Endothelial cell of hepatic sinusoid (primary cell): ENCODE measurements around the gene ANKRD40CL.

Experiments
- in situ Hi-C: cut with HindIII; loops from 2 replicates; pipeline ENCODE4 v1.10.0; 2017; ENCODE audit warnings: low sequenced_read_pairs

ANKRD40CL gene

DNA sequence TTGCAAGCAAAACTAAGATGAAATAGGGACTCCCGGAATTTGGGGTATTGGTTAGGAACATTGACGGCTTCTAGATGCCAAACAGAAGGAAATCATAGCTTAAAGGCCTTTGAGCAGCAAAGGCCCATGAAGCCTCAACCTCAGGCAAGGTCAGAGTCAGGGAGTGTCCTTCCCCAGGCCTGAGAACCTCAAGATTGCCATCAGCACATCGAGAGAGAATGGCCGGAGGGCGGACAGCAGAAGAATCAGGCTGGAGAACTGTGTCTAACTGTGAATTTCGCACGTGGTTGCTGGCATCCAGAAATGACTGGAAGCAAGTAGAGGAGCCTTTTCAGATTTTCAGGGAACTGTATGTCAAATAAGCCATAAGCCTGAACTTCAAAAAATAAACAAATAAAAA lies 24.8 kb upstream of the ANKRD40CL start:
- in situ Hi-C loops = no loop called here

DNA sequence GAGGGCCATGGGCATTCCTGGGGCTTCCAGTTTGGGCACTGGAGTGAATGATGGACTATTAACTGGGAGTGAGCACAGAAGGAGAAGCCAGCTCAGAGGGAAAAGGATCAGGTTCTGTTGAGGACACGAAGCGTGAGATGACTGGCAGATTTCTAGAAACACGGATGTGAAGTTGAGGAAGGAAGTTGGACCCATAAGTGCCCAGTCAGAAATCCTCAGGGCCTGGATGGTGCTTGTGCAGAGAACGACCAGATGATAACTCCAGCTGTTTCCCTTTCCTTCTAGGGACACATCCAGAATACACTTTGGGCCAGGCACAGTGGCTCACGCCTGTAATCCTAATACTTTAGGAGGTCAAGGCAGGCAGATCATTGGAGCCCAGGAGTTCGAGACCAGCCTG lies 23.3 kb upstream of the ANKRD40CL start:
- in situ Hi-C loops = no loop called here

DNA sequence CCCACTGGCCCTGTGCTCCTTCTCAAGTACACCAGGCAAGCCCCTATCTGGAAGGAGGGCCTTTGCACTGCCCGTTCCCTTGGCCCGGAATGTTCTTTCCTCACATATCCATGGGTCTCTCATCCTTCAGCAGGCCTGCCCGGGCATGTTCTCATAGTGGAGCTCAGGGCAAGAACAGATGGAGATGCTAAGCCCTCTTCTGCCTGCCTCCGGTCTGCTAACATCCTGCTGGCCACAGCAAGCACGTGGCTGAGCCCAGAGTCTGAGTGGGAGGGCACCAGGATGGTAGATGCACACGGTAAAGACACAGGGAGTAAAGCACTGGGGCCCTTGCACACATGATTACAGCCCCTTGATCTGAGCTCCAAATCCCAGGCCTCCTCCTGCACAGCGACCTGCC lies 19.8 kb upstream of the ANKRD40CL start:
- in situ Hi-C loops = no loop called here

DNA sequence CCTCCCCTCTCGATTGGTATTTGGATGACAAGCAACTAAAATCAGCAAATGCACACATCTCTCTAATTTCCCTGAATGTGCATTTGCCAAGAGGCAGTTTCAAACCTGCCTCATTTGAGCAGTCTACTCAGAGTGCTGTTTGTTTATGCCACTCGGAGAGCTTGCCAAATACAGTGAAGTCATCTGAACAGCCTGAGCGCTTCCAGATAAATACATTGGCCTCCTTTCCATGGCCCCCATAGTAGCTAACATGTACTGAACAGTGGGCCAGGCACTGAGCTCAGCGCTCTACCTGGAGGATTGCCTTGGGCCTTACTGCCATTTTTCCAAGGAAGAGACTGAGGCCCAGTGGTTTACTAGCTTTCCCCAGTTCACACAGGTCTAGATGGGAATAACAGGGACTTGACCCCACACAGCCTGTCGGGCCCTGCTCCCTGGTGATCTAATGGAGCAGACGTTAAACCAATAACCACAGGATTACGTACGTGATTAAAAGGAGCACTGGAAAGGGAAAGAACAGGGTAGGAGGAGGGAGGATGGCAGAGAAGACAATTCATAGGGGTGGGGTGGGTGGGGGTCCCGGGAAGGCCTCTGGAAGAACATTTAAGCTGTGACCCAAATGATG lies 18.7 kb upstream of the ANKRD40CL start:
- in situ Hi-C loops = no loop called here

DNA sequence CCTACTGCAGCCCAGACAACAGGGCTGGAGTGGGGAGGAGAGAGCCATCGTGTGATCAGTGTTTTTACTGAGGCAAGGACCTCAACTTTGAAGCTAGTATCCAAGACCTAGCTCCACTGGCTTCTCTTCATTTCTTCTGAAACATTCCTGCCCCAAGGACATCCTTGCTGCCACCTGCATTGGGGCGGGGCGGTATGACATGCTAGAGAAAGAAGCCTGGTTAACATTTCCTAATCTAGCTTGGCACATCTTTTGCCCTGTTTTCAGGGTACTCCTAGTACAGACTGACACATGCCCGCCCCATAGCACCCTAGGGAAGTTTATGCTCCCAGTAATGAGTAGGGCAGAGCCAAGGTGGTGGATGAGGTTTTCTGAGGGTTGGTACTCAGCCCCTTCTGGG lies 17.8 kb upstream of the ANKRD40CL start:
- in situ Hi-C loops = no loop called here

DNA sequence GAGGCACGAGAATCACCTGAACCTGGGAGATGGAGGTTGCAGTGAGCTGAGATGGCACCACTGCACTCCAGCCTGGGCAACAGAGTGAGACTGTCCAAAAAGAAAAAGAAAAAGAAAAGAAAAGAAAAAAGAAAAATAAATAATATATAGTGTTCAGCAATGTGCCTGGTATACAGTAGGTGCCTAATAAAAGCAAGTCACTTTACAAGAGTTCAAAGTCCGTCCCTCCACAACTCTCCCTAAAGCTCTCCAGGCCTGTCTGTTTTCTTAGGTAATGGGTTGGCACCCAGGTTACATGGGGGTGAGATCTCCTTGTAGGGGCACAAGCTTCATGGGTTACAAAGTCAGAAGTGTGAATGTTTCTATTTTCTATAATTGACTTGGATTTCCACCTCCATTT lies 16.6 kb upstream of the ANKRD40CL start:
- in situ Hi-C loops = no loop called here

DNA sequence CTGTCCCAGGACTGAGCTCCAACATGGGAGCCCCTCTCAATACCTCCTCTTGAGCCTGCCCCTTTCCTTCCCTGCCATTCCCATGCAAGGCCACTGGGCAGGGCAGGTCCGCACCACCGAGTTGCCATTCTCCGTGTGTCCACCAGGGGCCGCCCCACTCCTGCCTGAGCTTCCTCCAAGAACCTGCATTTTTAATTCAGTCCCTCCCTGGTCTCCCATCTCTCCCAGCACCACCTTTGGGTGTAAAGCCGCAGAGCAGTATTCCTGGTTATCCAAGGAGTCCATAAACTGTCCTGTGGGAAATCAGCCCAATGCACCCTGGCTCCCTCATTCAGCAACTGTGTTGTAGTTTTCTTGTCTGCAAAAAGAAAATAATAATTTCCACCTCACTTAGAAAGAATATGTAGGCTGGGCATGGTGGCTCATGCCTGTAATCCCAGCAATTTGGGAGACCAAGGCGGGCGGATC lies 15.9 kb upstream of the ANKRD40CL start:
- in situ Hi-C loops = no loop called here

DNA sequence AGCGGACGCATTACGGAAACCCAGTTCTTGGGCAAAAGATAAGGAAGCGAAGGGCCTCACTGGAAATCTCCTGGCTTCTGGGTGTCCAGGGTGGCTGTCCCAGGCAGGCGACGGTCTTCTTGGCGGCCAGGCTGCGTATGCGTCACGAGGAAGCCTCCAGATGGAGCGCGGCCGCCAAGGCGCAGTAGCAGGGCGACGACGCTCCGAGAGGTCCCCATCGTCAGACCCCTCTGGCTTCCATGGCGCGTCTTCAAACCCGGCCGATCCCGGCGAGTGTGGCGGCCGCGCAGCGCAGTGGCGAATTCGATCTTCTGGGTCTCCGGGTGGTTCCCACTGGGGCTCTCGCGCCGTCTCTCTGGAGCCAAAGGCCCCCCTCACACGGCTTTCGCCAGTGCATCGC lies 13.8 kb upstream of the ANKRD40CL start:
- in situ Hi-C loops = no loop called here

DNA sequence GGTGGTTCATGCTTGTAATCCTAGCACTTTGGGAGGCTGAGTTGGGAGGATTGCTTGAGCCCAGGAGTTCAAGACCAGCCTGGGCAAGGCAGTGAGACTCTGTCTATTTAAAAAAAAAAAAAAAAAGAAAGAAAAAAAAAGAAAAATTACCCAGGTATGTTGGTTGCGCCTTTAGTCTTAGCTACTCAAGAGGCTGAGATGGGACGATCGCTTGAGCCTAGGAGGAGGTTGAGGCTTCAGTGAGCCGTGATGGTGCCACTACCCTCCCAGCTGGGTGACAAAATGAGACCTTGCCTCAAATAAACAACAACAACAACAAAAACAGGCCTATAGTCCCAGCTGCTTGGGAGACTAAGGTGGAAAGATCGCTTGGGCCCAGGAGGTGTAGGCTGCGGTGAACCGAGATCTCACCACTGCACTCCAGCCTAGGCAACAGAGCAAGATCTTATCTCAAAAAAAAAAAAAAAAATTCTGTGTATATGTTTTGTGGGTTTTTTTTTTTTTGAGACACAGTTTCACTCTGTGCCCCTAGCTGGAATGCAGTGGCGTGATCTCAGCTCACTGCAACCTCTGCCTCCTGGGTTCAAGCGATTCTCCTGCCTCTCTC lies 12.5 kb upstream of the ANKRD40CL start:
- in situ Hi-C loops = no loop called here

DNA sequence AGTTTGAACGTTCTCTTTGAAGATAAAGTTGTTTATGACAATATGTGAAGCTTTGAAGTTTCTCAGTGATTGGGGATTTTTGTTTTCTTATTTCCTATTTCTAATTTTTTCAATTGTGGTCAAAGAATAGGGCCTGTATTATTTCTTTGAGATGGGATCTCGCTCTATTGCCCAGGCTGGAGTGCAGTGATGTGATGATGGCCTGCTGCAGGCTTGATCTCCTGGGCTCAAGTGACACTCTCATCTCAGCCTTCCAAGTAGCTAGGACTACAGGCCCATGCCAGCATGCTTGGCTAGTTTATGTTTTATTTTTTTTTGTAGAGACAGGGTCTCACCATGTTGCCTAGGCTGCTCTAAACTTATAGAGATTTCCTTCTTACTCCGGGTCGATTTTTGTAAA lies 11.7 kb upstream of the ANKRD40CL start:
- in situ Hi-C loops = no loop called here

DNA sequence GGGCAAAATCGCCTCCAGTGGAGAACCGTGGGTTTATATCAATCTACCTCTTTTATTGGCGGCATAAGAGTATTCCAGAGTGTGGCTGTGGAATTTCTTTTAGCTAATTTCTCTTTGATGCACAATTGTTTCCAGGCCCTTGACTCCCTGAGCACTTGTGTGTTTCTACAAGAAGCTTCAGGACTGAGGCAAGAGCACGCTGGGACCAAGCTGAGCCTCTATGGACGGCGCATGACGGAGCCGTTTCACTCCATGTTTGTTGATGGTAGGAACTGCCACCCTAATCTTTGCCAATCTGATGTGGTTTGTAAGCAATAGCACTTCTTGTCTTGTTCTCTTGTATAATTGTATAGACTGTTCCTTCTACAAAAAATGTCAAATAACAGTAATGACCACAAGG lies 11.2 kb upstream of the ANKRD40CL start:
- in situ Hi-C loops = no loop called here

DNA sequence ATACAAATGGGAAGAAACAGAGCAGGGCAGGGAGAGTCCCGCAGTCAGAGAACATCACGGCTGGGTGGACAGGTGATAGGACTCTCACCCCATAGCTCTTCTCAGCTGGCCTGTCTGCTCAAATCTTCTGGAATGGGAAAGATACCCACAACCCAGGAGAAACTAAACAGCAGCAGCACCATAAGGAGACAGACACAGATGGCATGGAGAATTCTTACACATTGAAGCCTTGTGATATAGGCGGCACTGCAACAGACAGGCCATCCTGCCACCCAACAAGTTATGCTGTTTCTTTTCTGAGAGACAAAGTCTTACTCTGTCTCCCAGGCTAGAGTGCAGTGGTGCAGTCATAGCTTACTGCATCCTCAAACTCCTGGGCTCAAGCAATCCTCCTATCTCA lies 8.6 kb upstream of the ANKRD40CL start:
- in situ Hi-C loops = no loop called here

DNA sequence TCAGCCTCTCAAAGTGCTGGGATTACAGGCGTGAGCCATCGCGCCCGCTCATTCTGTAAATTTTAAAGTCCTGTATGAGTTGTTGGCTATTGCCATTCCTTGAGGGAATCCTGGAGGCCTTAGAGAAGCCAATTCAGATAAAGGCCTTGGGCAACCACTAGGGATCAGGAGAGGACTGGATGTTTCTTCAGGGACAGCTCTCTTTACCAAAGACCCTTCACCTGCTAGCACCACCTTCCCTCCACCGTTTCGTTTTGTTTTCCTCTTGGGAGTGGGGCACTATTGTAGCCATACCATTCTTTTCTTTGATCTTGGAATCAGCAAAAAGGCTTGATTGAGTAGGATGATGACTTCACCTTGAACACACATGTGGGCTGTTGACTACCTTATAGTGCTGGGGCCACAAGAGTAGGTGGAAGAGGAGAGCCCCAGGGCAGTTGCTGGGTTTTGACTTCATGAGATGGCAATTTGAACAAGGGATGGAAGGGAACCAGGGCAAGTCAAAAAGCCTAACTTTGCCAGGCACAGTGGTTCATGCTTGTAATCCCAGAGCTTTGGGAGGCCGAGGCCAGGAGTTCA lies 7.0 kb upstream of the ANKRD40CL start:
- in situ Hi-C loops = no loop called here

DNA sequence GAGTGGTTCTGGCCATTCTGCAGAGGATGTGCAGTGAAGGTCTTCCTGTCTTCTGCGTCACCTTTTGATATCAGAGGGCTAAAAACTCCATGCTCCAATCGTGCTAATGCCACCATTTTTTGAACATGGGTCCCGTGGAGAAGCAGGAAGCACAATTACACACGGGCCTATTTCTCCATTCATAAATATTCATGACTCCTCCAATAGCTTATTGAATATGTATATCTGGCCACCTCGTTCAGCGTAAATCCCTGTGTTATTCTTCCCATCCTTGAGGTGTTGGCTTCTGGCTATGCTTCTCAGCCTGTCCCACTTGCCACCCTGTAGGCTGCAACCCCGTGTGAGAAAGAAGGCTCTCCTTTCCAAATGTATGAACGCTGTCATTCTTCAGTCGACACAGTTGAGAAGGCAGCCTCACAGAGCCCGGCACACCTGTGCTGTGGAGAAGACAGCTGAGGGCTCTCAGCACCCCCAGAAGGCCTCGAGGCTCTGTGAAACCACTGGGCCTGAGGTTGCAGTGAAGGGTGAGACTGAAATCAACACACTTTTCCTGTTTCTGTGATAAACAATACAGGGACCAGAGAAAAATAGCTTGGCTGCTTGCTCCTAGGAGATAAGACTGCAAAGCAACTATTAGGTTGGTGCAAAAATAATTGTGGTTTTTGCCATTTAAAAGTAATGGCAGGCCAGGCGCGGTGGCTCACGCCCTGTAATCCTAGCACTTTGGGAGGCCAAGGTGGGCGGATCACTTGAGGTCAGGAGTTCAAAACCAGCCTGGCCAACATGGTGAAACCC lies 4.9 kb upstream of the ANKRD40CL start:
- in situ Hi-C loops = no loop called here

DNA sequence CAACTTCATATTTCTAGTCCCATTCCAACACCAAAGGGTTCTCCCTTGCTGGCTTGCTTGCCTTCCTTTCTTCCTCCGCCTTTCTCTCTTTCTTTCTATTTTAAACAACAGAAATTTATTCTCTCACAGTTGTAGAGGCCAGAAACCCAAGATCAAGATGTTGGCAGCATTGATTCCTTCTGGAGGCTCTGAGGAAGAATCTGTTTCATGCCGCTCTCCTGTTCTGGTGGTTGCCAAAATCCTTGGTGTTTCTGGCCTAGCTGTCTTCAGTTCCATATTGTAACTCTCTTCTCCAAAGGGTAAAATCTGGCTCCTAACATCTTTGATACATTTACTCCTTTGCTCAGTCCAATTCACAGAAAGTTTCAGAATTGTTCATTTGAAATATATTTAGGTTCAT lies 3.0 kb upstream of the ANKRD40CL start:
- in situ Hi-C loops = no loop called here

DNA sequence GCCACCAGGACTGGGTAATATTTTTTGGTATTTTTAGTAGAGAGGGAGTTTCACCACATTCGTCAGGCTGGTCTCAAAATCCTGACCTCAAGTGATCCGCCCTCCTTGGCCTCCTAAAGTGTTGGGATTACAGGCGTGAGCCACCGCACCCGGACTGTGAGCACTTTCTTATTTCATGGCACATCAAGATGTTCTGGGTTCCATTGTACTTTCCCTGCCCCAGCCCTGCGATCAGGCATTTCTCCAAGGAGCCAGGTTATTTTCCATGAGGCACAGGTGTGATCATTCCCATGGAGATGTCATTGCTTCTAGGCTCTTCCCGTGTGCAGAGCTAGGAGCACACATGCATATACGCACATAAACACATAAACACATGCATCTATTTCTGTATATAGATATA lies 2.6 kb upstream of the ANKRD40CL start:
- in situ Hi-C loops = no loop called here

DNA sequence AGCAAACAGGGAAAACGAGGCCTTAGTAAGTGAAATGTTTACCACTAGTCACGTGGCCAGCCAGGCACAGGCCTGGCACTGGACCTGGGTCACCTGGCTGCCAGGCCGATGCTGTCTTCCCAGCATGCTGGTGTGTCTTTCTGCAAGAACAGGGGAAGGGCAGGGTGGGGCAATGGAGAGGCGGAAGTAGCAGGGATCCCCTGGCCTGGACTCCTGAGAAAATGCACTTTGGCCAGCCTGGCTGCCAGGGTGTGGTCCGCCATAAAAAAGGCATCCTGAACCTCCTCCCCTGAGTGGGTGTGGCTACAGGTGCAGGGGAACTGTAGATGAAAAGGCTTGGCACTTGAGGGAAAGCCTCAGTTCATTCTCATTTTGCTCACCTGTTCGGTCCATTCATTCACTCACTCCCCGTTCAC lies 1.0 kb upstream of the ANKRD40CL start:
- in situ Hi-C loops = no loop called here

DNA sequence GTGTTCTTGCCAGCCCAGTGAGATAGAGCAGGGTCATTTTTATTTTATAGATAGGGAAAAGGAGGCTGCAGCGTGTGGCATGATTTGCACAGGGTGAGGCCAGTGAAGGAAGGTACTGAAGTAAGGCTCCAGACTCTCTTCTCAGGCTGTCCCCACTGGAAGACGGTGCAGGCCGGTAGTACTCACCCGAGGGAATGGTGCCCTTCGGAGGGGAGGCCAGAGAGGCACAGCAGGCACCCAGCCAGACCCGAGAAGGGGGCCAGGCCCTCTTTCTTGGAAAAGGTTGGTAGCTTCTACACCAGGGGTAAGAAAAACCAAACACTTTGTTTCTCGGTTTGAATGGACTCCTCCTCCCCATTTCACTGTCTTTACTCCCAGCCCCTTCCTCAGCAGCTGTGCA lies 288 bp downstream of the ANKRD40CL start:
- in situ Hi-C loops = no loop called here

DNA sequence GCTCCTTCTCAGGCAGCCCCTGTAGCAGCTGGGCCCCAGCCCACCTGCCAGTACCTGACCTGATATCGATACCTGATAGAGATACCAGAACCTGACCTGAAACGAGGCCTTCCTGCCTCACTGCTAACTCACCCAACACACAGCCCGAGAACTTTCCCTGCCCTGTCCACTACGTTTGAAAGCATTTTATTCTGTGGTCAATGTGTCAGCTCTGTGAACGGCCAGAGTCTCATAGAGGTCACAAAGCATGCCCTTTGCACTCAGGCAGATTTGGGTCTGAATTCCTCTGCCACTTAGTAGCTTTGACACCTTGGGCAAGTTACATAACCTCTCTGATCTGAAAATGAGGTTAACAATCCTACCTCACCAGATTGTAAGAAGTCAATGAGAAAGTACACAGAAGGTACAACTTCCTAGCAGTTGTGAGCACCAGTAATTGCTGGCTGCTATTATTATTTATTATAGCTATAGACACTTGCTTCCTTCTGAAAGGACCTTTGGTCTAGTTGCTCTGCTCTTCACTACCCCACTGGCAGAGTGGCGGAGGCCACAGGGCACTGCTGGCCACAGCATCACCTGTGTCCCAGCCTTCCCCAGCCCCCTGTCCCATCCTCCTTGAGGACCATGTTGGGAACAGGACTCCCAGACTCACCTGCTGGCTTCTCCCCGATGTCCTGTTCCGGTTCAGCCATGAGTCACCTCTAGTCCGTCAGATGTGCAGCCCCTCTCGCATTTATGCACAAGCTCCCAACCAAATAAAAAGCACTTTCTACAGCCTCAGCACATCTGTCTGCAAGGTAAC lies 895 bp downstream of the ANKRD40CL start:
- in situ Hi-C loops = no loop called here

DNA sequence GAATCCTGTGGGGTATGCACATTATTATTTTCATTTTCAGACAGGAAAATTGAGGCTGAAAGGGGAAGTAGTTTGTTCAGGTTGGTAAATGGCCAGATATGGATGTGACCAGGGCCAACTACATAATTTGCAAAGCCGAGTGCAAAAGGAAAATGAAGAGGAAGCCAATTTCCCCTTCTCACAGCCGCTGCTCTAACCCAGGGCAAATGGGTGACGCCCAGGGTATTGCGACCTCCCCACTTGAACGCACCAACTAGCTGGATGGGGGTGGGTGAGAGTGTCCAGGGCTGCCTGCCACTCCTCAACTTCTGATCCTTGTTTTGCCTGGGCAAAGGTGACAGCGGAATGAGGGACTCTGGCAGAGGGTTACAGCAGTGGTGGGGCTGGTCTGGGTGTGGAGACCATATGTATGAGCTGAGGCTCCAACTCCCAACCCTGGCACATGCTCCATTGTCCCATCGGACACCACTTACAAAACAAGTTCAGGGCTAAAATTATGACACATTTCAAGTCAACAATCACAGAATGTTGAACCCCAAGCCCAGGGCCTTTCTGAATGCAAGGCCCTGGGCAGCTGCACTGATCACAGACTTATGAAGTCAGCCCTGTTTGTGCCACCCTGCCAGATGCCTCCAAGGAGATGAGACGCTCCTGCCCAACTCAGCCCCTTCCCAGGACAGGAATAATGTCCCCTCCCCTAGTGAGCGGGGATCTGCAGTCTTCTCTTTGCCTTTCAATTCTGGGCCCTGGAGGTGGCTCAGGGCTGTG lies 1.7 kb downstream of the ANKRD40CL start:
- in situ Hi-C loops = no loop called here
